ENCODE measurements around the gene ZNF580. TPM values are rescaled to one million over a fixed set of nuclear protein-coding genes. Genes with fewer than 3 reads are reported as not detected.

The ZNF580 gene
- total RNA-seq, 1 donor from 2014 or later: 41.8 TPM

GRCh38 chr19:55626350-55626749 is 14.5 kb upstream of the ZNF580 start:
- Mint-ChIP-seq H3K27me3 (ENCODE audit: low read depth) (peaks cover 5% of the 10 kb centered on the region), H3K9me3 (peaks cover 3% of the 10 kb centered on the region), H3K4me1 (peaks cover 20% of the 10 kb centered on the region), H3K36me3 (ENCODE audit: low read depth) (peaks cover 7% of the 10 kb centered on the region), H3K27ac (ENCODE audit: unreplicated experiment) (no peak overlapping the region), H3K4me3 (peak overlapping the region; percentile 44)
- DNase-seq (ENCODE audit: low read depth, low spot score): no peak
- TF ChIP-seq CTCF (conservative IDR thresholded peaks at IDR 0.05): no peak

- H3K27ac Mint-ChIP-seq (ENCODE audit: unreplicated experiment): no peak overlapping the region
- H3K4me1 Mint-ChIP-seq: peaks cover 33% of the 10 kb centered on the region
- TF ChIP-seq CTCF (conservative IDR thresholded peaks at IDR 0.05): peak; percentile 86
- no peaks in the 10 kb centered on the region for H3K9me3 Mint-ChIP-seq
- peak overlapping the region; percentile 78 for H3K4me3 Mint-ChIP-seq
- peak; percentile 94 for DNase-seq (ENCODE audit: low read depth, low spot score)
- H3K36me3 Mint-ChIP-seq (ENCODE audit: low read depth): no peaks in the 10 kb centered on the region
- H3K27me3 Mint-ChIP-seq (ENCODE audit: low read depth): no peaks in the 10 kb centered on the region
These were observed 8.4 kb upstream of the ZNF580 start for GRCh38 chr19:55632463-55632834.

GRCh38 chr19:55633861-55634260 is 6.9 kb upstream of the ZNF580 start:
- no peak for TF ChIP-seq CTCF (conservative IDR thresholded peaks at IDR 0.05)
- Mint-ChIP-seq H3K4me1 (peaks cover 39% of the 10 kb centered on the region), H3K27me3 (ENCODE audit: low read depth) (no peaks in the 10 kb centered on the region), H3K4me3 (peak overlapping the region; percentile 96), H3K9me3 (no peaks in the 10 kb centered on the region), H3K36me3 (ENCODE audit: low read depth) (peaks cover 4% of the 10 kb centered on the region), H3K27ac (ENCODE audit: unreplicated experiment) (no peak overlapping the region)
- no peak for DNase-seq (ENCODE audit: low read depth, low spot score)

GRCh38 chr19:55635334-55635717 is 5.5 kb upstream of the ZNF580 start:
- Mint-ChIP-seq H3K36me3 (ENCODE audit: low read depth) (peaks cover 8% of the 10 kb centered on the region), H3K9me3 (peaks cover 2% of the 10 kb centered on the region), H3K4me1 (peaks cover 45% of the 10 kb centered on the region), H3K4me3 (peak overlapping the region; percentile 96), H3K27ac (ENCODE audit: unreplicated experiment) (peak overlapping the region; percentile 100), H3K27me3 (ENCODE audit: low read depth) (no peaks in the 10 kb centered on the region)
- DNase-seq (ENCODE audit: low read depth, low spot score): no peak
- no peak for TF ChIP-seq CTCF (conservative IDR thresholded peaks at IDR 0.05)

- no peak for DNase-seq (ENCODE audit: low read depth, low spot score)
- Mint-ChIP-seq H3K4me1 (peaks cover 49% of the 10 kb centered on the region), H3K27ac (ENCODE audit: unreplicated experiment) (peak overlapping the region; percentile 100), H3K4me3 (peak overlapping the region; percentile 96), H3K27me3 (ENCODE audit: low read depth) (peaks cover 2% of the 10 kb centered on the region), H3K36me3 (ENCODE audit: low read depth) (peaks cover 10% of the 10 kb centered on the region), H3K9me3 (peaks cover 2% of the 10 kb centered on the region)
- TF ChIP-seq CTCF (conservative IDR thresholded peaks at IDR 0.05): no peak
These were observed 4.9 kb upstream of the ZNF580 start for GRCh38 chr19:55635856-55636440.
